SK-N-MC (cell line): ENCODE data around the gene PLPPR2.

ENCODE experiments used
- EZH2 ChIP-seq: fragments of 200-600 bp; sonication (generic); IDR thresholded peaks from one replicate; pipeline ENCODE4 v1.6.1; 2017; ENCODE audit warnings: antibody characterized with exemption
- POLR2AphosphoS5 ChIP-seq: IDR thresholded peaks from 2 replicates; pipeline ENCODE4 v1.6.1; 2012; ENCODE audit warnings: mild to moderate bottlenecking, low read depth, low read length, borderline replicate concordance

DNA sequence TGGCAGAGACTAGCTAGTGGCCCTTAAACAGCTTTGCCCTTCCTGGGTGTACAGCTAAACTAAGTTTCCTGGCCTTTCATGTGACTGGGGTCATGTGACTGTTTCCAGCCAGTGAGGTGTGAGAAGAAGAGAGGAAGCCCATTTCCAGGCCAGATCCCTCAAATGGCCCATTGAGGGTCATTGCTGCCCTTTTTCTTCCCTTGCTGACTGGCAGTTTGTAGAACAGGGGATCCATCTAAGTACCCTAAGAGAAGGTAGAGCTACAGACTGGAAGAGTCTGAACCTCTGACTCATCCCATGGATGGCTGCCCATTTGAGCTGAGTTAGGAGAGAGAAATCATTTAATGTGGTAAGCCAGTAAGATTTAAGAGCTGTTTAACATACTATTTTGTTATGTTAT is 22.0 kb downstream of the PLPPR2 start:
- TF ChIP-seq POLR2AphosphoS5 (no peak), EZH2 (no peak)
